HepG2 (cell line): Measurements from ENCODE around the gene WDR81. TPM values are rescaled to one million over a fixed set of nuclear protein-coding genes. Genes with fewer than 3 reads are reported as not detected.
A peak's percentile ranks its signal among the peaks of the same experiment; 100 is the strongest.

Experiments used
- BHLHE40 ChIP-seq: IDR thresholded peaks from 2 replicates; pipeline ENCODE4 v1.6.1; 2011; ENCODE audit warnings: low read length, improper control_type of control experiment
- CBX1 ChIP-seq: IDR thresholded peaks from one replicate; pipeline ENCODE4 v1.6.1; 2016; ENCODE audit warnings: antibody characterized with exemption, low read depth
- CHD2 ChIP-seq: IDR thresholded peaks from 2 replicates; pipeline ENCODE4 v1.6.1; 2011; ENCODE audit warnings: low read depth, low read length, improper control_type of control experiment
- FOXC1 ChIP-seq: sonication (generic); formaldehyde crosslinking; IDR thresholded peaks from 2 replicates; pipeline ENCODE4 v1.8.0; 2022; ENCODE audit warnings: mild to moderate bottlenecking, missing genetic modification reagents, borderline replicate concordance
- IKZF4 ChIP-seq: sonication (generic); formaldehyde crosslinking; IDR thresholded peaks from 2 replicates; pipeline ENCODE4 v1.5.1; 2020; ENCODE audit warnings: borderline replicate concordance, mild to moderate bottlenecking, low read depth, missing genetic modification reagents; ENCODE audit errors: not compliant biosample characterization
- MBNL3 ChIP-seq: fragments of 250-450 bp; sonication (Bioruptor Pico); conservative IDR thresholded peaks from 2 replicates; pipeline ENCODE4 v1.8.0; 2022; ENCODE audit warnings: mild to moderate bottlenecking, inconsistent platforms
- ONECUT2 ChIP-seq: sonication (generic); formaldehyde crosslinking; IDR thresholded peaks from 2 replicates; pipeline ENCODE4 v1.4.0; 2020; ENCODE audit warnings: missing genetic modification reagents
- REST ChIP-seq, 2 experiments: IDR thresholded peaks; 2 replicates each; pipeline ENCODE4 v1.6.1; 2011 to 2012; ENCODE audit warnings: low read length in 2 of 2, borderline replicate concordance in 1 of 2, low read depth in 1 of 2, mild to moderate bottlenecking in 1 of 2, moderate library complexity in 1 of 2
- SOX6 ChIP-seq, 2 experiments: fragments of 450-650 bp in 1 of 2; sonication (generic) in 1 of 2; formaldehyde crosslinking in 1 of 2; IDR thresholded peaks; 2 replicates each; pipeline versions ENCODE4 v1.4.0 to v1.6.1; 2017 to 2020; ENCODE audit warnings: antibody characterized with exemption in 1 of 2, mild to moderate bottlenecking in 1 of 2, missing genetic modification reagents in 1 of 2
- TEAD2 ChIP-seq: sonication (generic); formaldehyde crosslinking; IDR thresholded peaks from 2 replicates; pipeline ENCODE4 v1.9.0; 2021; ENCODE audit warnings: missing genetic modification reagents
- TOPORS ChIP-seq: sonication (generic); formaldehyde crosslinking; IDR thresholded peaks from 2 replicates; pipeline ENCODE4 v1.8.0; 2023; ENCODE audit warnings: mild to moderate bottlenecking, missing genetic modification reagents
- ZBTB49 ChIP-seq: sonication (generic); formaldehyde crosslinking; IDR thresholded peaks from 2 replicates; pipeline ENCODE4 v1.4.0; 2020; ENCODE audit warnings: missing genetic modification reagents, borderline replicate concordance
- ZMAT3 ChIP-seq: sonication (generic); formaldehyde crosslinking; conservative IDR thresholded peaks from 2 replicates; pipeline ENCODE4 v1.7.0; 2021; ENCODE audit warnings: missing genetic modification reagents
- ZNF143 ChIP-seq: sonication (generic); formaldehyde crosslinking; IDR thresholded peaks from 2 replicates; pipeline ENCODE4 v1.4.0; 2020; ENCODE audit warnings: missing genetic modification reagents
- ZNF704 ChIP-seq: sonication (generic); formaldehyde crosslinking; IDR thresholded peaks from 2 replicates; pipeline ENCODE4 v1.8.1; 2023; ENCODE audit warnings: mild to moderate bottlenecking, inconsistent platforms, moderate library complexity, missing genetic modification reagents, borderline replicate concordance
- ZNF850 ChIP-seq: sonication (generic); formaldehyde crosslinking; conservative IDR thresholded peaks from 2 replicates; pipeline ENCODE4 v1.9.0; 2021; ENCODE audit warnings: mild to moderate bottlenecking, missing genetic modification reagents
- ZNF879 ChIP-seq: sonication (generic); formaldehyde crosslinking; IDR thresholded peaks from 2 replicates; pipeline ENCODE4 v1.8.1; 2023; ENCODE audit warnings: missing genetic modification reagents
- polyA plus RNA-seq, 8 experiments: library from polyadenylated mRNA; depleted of rRNA in 3 of 8; stranded (reverse) in 7 of 8; unstranded in 1 of 8; fragments of >200 nt; fragmentation: Illumina TruSeq in 4 of 8; extraction: Trizol in 4 of 8; gene quantifications; 2 replicates each; pipeline versions ENCODE4 v1.2.1 to v1.2.3, GENCODE V29; 2011 to 2016; ENCODE audit warnings: low read depth in 4 of 8, missing spikeins in 1 of 8, mixed read lengths in 1 of 8; ENCODE audit not compliant: insufficient read depth in 1 of 8
- total RNA-seq, 5 experiments: library from RNA; depleted of rRNA; stranded (reverse); fragments of >200 nt; fragmentation: Illumina TruSeq; extraction: Trizol; gene quantifications; 2 replicates each; pipeline ENCODE4 v1.2.3, GENCODE V29; 2016; ENCODE audit warnings: low read depth in 1 of 5
- TF ChIP-seq, protein P1 (sequence below): sonication (generic); formaldehyde crosslinking; IDR thresholded peaks from 2 replicates; pipeline ENCODE4 v1.4.0; 2020; ENCODE audit warnings: missing genetic modification reagents
- TF ChIP-seq, protein P2 (sequence below): sonication (generic); formaldehyde crosslinking; IDR thresholded peaks from 2 replicates; pipeline ENCODE4 v1.9.0; 2022; ENCODE audit warnings: low read depth, missing genetic modification reagents

The WDR81 gene
- total and polyA plus RNA-seq, 2 of the 13 experiments (the other 11 are each of a cell fraction or from before 2014, with no cell fraction given): 9.1 to 16.7 TPM

DNA sequence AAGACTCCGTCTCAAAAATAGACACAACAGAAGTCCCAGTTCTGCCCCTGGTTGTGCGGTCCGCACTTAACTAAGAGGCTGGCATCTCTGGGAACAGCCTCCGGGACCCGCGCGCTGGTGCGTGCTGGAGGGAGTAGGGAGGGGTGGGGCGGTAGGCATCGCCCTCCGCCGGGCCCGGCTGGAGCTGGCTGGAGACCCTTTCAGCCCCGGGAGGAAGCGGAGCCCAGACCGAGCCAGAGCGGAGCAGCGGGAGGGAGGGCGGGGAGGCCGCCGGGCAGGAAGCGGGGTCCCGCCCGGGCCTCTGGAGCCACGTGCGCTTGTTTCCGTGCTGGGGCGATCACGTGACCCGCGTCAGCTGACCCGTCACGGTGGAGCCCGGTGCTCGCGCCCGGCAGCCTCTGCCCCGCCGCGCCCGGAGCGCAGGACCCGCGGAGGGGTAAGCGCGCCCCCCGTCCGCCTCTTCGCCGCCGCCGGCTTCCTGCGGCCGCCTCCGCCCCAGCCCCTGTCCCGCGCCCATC is at the start of gene WDR81 (continued):
- no peak for TF ChIP-seq ZNF850 (CRISPR knock-in tag)
- TF ChIP-seq ZMAT3 (CRISPR knock-in tag): peak; percentile 74; the same call in 1 of the 2 replicates
- no peak; the same call in 1 of the 2 replicates for TF ChIP-seq FOXC1 (CRISPR knock-in tag)
- no peak for TF ChIP-seq TEAD2 (CRISPR knock-in tag)
- TF ChIP-seq SOX6 (IDR thresholded peaks at IDR 0.05): no peak
- peak; percentile 22; the same call in 1 of the 2 replicates for TF ChIP-seq SOX6 (CRISPR knock-in tag; IDR thresholded peaks at IDR 0.05)
- peak; percentile 88 for TF ChIP-seq BHLHE40
- no peak for TF ChIP-seq ZNF704 (CRISPR knock-in tag)
- 0 out of 2 replicates have a peak, but pooled peaks have one; percentile 27 for TF ChIP-seq ZNF143 (CRISPR knock-in tag)
- TF ChIP-seq REST (IDR thresholded peaks at IDR 0.05; ENCODE audit: borderline replicate concordance in 1 of 2, low read depth in 1 of 2, low read length in 2 of 2): peak in 1 of 2 experiments; percentile 34; a peak in 1 of 4 replicates
- TF ChIP-seq, protein P1, sequence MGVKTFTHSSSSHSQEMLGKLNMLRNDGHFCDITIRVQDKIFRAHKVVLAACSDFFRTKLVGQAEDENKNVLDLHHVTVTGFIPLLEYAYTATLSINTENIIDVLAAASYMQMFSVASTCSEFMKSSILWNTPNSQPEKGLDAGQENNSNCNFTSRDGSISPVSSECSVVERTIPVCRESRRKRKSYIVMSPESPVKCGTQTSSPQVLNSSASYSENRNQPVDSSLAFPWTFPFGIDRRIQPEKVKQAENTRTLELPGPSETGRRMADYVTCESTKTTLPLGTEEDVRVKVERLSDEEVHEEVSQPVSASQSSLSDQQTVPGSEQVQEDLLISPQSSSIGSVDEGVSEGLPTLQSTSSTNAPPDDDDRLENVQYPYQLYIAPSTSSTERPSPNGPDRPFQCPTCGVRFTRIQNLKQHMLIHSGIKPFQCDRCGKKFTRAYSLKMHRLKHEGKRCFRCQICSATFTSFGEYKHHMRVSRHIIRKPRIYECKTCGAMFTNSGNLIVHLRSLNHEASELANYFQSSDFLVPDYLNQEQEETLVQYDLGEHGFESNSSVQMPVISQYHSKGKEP (CRISPR knock-in tag): 0 out of 2 replicates have a peak, but pooled peaks have one; percentile 18
- TF ChIP-seq, protein P2, sequence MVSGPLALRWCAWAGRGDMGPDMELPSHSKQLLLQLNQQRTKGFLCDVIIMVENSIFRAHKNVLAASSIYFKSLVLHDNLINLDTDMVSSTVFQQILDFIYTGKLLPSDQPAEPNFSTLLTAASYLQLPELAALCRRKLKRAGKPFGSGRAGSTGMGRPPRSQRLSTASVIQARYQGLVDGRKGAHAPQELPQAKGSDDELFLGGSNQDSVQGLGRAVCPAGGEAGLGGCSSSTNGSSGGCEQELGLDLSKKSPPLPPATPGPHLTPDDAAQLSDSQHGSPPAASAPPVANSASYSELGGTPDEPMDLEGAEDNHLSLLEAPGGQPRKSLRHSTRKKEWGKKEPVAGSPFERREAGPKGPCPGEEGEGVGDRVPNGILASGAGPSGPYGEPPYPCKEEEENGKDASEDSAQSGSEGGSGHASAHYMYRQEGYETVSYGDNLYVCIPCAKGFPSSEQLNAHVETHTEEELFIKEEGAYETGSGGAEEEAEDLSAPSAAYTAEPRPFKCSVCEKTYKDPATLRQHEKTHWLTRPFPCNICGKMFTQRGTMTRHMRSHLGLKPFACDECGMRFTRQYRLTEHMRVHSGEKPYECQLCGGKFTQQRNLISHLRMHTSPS: no peak
- no peak for TF ChIP-seq CHD2
- no peak for TF ChIP-seq ONECUT2 (CRISPR knock-in tag)
- TF ChIP-seq ZNF879: no peak
- no peak for TF ChIP-seq MBNL3 (CRISPR knock-in tag)
- TF ChIP-seq ZBTB49 (CRISPR knock-in tag): no peak
- no peak for TF ChIP-seq IKZF4 (CRISPR knock-in tag)
- peak; percentile 75 for TF ChIP-seq CBX1
- no peak for TF ChIP-seq TOPORS (CRISPR knock-in tag)
